ENCODE results near the gene GTF2A1. TPM values are rescaled to one million over a fixed set of nuclear protein-coding genes. Genes with fewer than 3 reads are reported as not detected.

GTF2A1 gene
- polyA plus RNA-seq, 1 of the 3 experiments (the other 2 are of a cell fraction): 7.6 TPM

DNA sequence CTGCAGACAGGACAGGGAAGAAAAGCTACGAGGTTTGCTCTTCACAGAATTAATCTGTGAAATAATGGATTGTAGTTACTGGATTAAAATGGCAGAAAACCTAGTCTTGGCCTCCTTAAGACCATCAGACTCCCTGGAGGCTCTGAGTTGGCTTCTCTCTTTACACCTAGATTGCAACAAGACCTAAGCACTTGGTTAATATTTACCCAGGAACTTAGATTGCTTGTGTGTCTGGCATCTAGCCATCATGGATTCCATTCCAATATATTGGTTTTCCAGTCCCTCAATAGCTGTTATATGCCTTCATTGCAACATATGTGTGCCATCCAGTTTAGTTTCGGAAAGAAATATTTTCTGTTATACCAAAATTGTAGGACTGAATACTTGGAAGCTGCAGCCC lies 1.9 kb upstream of the GTF2A1 start:
- H3K4me3 ChIP-seq (ENCODE audit: low read depth in 2 of 2, low read length in 1 of 2): no peak overlapping the region
- H4K20me1 ChIP-seq (ENCODE audit: insufficient read depth): no peaks in the 10 kb centered on the region
- H3K9ac ChIP-seq: no peak overlapping the region
- H3K79me2 ChIP-seq (ENCODE audit: insufficient read depth): peaks cover 22% of the 10 kb centered on the region
- ChIA-PET POLR2A (no interaction called here), CTCF (interaction anchor here (0.9 kb wide), 1 partner anchor 242 kb away, joined by 4 read pairs; no protein-coding TSS in a partner anchor)
- no peak for DNase-seq
- no peaks in the 10 kb centered on the region for H3K9me3 ChIP-seq
- H3F3A ChIP-seq (replicated peaks; ENCODE audit: insufficient read depth): peaks cover 12% of the 10 kb centered on the region
- H3K36me3 ChIP-seq (replicated peaks in 1 of 2; ENCODE audit: control insufficient read depth in 1 of 2, insufficient read depth in 2 of 2, low read length in 1 of 2): no peaks in the 10 kb centered on the region
- H3K9me2 ChIP-seq: no peaks in the 10 kb centered on the region
- H3K4me2 ChIP-seq: no peak overlapping the region
- TF ChIP-seq, protein P1, sequence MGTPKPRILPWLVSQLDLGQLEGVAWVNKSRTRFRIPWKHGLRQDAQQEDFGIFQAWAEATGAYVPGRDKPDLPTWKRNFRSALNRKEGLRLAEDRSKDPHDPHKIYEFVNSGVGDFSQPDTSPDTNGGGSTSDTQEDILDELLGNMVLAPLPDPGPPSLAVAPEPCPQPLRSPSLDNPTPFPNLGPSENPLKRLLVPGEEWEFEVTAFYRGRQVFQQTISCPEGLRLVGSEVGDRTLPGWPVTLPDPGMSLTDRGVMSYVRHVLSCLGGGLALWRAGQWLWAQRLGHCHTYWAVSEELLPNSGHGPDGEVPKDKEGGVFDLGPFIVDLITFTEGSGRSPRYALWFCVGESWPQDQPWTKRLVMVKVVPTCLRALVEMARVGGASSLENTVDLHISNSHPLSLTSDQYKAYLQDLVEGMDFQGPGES (IDR thresholded peaks at IDR 0.05; ENCODE audit: low read depth, low read length): no peak
- TF ChIP-seq NRF1 (IDR thresholded peaks at IDR 0.05; ENCODE audit: low read depth, low read length): no peak
- TF ChIP-seq CHD2 (IDR thresholded peaks at IDR 0.05; ENCODE audit: low read length, partially characterized antibody): no peak
- H2AFZ ChIP-seq (ENCODE audit: low read depth): no peak overlapping the region
- peaks cover 10 to 13% of the 10 kb centered on the region in 2 experiments; a peak in 3 of 4 replicates for H3K4me1 ChIP-seq (ENCODE audit: control insufficient read depth in 1 of 2, insufficient read depth in 2 of 2, low read depth in 1 of 2, low read length in 1 of 2)
- no peaks in the 10 kb centered on the region for H3K27me3 ChIP-seq (ENCODE audit: insufficient read depth)
- WGBS (ENCODE audit: low lambda C conversion rate): 94% methylated on average over 2 of the region's 2 CpGs
- no peak overlapping the region for H3K27ac ChIP-seq (ENCODE audit: low read depth in 2 of 2, low read length in 1 of 2)

DNA sequence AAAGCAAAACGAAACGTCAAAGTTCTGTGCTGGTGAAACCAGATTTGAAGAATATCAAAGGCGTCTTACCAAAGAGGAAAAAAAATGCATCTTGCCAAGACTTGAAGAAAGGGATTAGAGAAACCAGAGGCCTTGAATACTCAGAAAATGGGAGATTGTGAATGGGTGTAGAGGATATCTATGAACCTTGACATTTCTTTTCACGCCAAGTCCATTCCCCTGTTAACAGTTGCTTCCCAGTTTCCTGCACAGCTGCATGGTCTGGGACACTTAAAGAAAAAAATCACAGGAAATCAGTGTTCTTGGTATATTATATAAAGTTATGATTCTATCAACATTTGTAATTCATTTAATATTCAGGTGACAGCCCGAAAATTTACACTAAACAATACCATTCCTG lies 1.4 kb upstream of the GTF2A1 start:
- Histone ChIP-seq H3K79me2 (ENCODE audit: insufficient read depth) (peaks cover 28% of the 10 kb centered on the region), H3K9me3 (no peaks in the 10 kb centered on the region), H3K9ac (peak overlapping the region; percentile 87; the same call in 1 of the 2 replicates), H2AFZ (ENCODE audit: low read depth) (peak overlapping the region; percentile 79), H3F3A (replicated peaks; ENCODE audit: insufficient read depth) (peaks cover 12% of the 10 kb centered on the region), H3K4me2 (peak overlapping the region; percentile 72; the same call in 1 of the 2 replicates), H3K4me3 (ENCODE audit: low read depth in 2 of 2, low read length in 1 of 2) (no peak overlapping the region; a peak in 1 of 4 replicates), H3K36me3 (replicated peaks in 1 of 2; ENCODE audit: control insufficient read depth in 1 of 2, insufficient read depth in 2 of 2, low read length in 1 of 2) (no peaks in the 10 kb centered on the region), H3K9me2 (no peaks in the 10 kb centered on the region), H3K27me3 (ENCODE audit: insufficient read depth) (no peaks in the 10 kb centered on the region), H3K4me1 (ENCODE audit: control insufficient read depth in 1 of 2, insufficient read depth in 2 of 2, low read depth in 1 of 2, low read length in 1 of 2) (peaks cover 12 to 13% of the 10 kb centered on the region in 2 experiments; a peak in 3 of 4 replicates), H4K20me1 (ENCODE audit: insufficient read depth) (no peaks in the 10 kb centered on the region), H3K27ac (ENCODE audit: low read depth in 2 of 2, low read length in 1 of 2) (peak overlapping the region; percentile 100; a peak in 3 of 4 replicates)
- WGBS (ENCODE audit: low lambda C conversion rate): 89% methylated on average over 5 of the region's 5 CpGs
- DNase-seq: no peak
- CTCF ChIA-PET: interaction anchor here (0.9 to 1.0 kb wide), 3 partner anchors 241 to 243 kb away, joined by 3 to 5 read pairs (median 4); no protein-coding TSS in a partner anchor
- POLR2A ChIA-PET: no interaction called here
- TF ChIP-seq, protein P2, sequence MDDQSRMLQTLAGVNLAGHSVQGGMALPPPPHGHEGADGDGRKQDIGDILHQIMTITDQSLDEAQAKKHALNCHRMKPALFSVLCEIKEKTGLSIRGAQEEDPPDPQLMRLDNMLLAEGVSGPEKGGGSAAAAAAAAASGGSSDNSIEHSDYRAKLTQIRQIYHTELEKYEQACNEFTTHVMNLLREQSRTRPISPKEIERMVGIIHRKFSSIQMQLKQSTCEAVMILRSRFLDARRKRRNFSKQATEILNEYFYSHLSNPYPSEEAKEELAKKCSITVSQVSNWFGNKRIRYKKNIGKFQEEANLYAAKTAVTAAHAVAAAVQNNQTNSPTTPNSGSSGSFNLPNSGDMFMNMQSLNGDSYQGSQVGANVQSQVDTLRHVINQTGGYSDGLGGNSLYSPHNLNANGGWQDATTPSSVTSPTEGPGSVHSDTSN (IDR thresholded peaks at IDR 0.05): no peak
- TF ChIP-seq, protein P1 (IDR thresholded peaks at IDR 0.05; ENCODE audit: low read depth, low read length): no peak
- TF ChIP-seq EP300 (IDR thresholded peaks at IDR 0.05; ENCODE audit: borderline replicate concordance in 1 of 2, low read depth in 1 of 2, low read length in 1 of 2) (no peak), JUND (IDR thresholded peaks at IDR 0.05) (no peak), YY1 (IDR thresholded peaks at IDR 0.05; ENCODE audit: low read depth) (no peak), GABPA (IDR thresholded peaks at IDR 0.05; ENCODE audit: low read depth) (no peak), ELF1 (IDR thresholded peaks at IDR 0.05) (no peak), MEF2A (IDR thresholded peaks at IDR 0.05; ENCODE audit: borderline replicate concordance, low read depth) (no peak), EZH2phosphoT487 (IDR thresholded peaks at IDR 0.05; ENCODE audit: borderline replicate concordance, low read depth) (no peak), NRF1 (IDR thresholded peaks at IDR 0.05; ENCODE audit: low read depth, low read length) (no peak), FOXM1 (IDR thresholded peaks at IDR 0.05; ENCODE audit: low read depth) (no peak)
- TF ChIP-seq, protein P3, sequence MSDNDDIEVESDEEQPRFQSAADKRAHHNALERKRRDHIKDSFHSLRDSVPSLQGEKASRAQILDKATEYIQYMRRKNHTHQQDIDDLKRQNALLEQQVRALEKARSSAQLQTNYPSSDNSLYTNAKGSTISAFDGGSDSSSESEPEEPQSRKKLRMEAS (IDR thresholded peaks at IDR 0.05; ENCODE audit: low read depth): no peak
- TF ChIP-seq, protein P4, sequence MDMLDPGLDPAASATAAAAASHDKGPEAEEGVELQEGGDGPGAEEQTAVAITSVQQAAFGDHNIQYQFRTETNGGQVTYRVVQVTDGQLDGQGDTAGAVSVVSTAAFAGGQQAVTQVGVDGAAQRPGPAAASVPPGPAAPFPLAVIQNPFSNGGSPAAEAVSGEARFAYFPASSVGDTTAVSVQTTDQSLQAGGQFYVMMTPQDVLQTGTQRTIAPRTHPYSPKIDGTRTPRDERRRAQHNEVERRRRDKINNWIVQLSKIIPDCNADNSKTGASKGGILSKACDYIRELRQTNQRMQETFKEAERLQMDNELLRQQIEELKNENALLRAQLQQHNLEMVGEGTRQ (IDR thresholded peaks at IDR 0.05; ENCODE audit: borderline replicate concordance, low read depth, low read length): no peak
- TF ChIP-seq, protein P5, sequence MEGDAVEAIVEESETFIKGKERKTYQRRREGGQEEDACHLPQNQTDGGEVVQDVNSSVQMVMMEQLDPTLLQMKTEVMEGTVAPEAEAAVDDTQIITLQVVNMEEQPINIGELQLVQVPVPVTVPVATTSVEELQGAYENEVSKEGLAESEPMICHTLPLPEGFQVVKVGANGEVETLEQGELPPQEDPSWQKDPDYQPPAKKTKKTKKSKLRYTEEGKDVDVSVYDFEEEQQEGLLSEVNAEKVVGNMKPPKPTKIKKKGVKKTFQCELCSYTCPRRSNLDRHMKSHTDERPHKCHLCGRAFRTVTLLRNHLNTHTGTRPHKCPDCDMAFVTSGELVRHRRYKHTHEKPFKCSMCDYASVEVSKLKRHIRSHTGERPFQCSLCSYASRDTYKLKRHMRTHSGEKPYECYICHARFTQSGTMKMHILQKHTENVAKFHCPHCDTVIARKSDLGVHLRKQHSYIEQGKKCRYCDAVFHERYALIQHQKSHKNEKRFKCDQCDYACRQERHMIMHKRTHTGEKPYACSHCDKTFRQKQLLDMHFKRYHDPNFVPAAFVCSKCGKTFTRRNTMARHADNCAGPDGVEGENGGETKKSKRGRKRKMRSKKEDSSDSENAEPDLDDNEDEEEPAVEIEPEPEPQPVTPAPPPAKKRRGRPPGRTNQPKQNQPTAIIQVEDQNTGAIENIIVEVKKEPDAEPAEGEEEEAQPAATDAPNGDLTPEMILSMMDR (IDR thresholded peaks at IDR 0.05): no peak
- TF ChIP-seq, protein P6, sequence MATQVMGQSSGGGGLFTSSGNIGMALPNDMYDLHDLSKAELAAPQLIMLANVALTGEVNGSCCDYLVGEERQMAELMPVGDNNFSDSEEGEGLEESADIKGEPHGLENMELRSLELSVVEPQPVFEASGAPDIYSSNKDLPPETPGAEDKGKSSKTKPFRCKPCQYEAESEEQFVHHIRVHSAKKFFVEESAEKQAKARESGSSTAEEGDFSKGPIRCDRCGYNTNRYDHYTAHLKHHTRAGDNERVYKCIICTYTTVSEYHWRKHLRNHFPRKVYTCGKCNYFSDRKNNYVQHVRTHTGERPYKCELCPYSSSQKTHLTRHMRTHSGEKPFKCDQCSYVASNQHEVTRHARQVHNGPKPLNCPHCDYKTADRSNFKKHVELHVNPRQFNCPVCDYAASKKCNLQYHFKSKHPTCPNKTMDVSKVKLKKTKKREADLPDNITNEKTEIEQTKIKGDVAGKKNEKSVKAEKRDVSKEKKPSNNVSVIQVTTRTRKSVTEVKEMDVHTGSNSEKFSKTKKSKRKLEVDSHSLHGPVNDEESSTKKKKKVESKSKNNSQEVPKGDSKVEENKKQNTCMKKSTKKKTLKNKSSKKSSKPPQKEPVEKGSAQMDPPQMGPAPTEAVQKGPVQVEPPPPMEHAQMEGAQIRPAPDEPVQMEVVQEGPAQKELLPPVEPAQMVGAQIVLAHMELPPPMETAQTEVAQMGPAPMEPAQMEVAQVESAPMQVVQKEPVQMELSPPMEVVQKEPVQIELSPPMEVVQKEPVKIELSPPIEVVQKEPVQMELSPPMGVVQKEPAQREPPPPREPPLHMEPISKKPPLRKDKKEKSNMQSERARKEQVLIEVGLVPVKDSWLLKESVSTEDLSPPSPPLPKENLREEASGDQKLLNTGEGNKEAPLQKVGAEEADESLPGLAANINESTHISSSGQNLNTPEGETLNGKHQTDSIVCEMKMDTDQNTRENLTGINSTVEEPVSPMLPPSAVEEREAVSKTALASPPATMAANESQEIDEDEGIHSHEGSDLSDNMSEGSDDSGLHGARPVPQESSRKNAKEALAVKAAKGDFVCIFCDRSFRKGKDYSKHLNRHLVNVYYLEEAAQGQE (IDR thresholded peaks at IDR 0.05; ENCODE audit: low read depth, low read length): no peak

All from SK-N-SH (cell line).